ENCODE data around the gene TPSB2. TPM values are rescaled to one million over a fixed set of nuclear protein-coding genes. Genes with fewer than 3 reads are reported as not detected.
"Not testable (repeated sequence)": the region's sequence is repeated elsewhere in the genome, so short reads cannot be mapped to it uniquely, and the experiment has no call there.

Gene TPSB2
- total RNA-seq, 1 donor from 2014 or later: not detected

DNA sequence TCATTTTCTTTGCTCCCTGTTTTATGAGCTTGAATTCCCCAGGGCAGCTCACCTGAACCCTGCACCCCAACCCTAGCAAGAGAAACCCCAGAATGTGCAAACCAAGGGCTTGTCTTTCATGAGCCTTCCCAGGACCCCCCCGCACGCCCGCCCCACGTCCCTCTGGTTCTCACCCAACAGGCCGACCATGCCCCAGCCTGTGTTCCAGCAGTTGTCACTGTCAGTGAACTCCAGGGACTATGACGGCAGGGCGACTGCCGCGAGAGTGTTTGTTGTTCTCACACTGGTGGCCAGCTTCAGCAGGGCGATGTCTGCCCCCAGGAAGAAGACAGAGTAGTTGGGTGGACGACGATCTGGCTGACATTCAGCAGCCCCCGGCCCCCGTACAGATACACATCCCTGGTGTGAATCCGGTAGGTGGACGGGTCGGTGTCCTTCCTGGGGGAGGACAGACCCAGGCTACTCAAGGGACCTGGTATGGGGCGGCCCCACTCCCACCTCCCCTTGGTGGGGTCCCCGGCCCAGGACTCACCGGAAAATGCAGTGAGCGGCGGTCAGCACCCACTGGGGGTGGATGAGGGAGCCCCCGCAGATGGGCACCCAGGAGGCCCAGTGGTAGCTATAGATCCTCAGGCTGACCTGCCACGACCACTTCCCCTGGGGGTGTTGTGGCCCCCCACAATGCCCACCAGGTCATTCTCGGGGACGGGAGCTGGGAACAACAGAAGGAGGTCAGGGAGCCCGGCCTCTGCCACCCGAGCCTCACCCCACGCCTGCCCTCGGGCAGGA is 46.0 kb upstream of the TPSB2 start:
- Histone ChIP-seq H3K27me3 (ENCODE audit: control insufficient read depth, insufficient read depth, low read length) (peaks cover 43% of the 10 kb centered on the region), H3K4me3 (ENCODE audit: low read depth, low read length) (no peak overlapping the region), H3K36me3 (ENCODE audit: control insufficient read depth, insufficient read depth, low read length) (no peaks in the 10 kb centered on the region)
- no peak for DNase-seq (ENCODE audit: low read depth)
- TF ChIP-seq, protein P1, sequence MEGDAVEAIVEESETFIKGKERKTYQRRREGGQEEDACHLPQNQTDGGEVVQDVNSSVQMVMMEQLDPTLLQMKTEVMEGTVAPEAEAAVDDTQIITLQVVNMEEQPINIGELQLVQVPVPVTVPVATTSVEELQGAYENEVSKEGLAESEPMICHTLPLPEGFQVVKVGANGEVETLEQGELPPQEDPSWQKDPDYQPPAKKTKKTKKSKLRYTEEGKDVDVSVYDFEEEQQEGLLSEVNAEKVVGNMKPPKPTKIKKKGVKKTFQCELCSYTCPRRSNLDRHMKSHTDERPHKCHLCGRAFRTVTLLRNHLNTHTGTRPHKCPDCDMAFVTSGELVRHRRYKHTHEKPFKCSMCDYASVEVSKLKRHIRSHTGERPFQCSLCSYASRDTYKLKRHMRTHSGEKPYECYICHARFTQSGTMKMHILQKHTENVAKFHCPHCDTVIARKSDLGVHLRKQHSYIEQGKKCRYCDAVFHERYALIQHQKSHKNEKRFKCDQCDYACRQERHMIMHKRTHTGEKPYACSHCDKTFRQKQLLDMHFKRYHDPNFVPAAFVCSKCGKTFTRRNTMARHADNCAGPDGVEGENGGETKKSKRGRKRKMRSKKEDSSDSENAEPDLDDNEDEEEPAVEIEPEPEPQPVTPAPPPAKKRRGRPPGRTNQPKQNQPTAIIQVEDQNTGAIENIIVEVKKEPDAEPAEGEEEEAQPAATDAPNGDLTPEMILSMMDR (IDR thresholded peaks at IDR 0.05; ENCODE audit: insufficient read depth, low read length, poor library complexity, severe bottlenecking): no peak

DNA sequence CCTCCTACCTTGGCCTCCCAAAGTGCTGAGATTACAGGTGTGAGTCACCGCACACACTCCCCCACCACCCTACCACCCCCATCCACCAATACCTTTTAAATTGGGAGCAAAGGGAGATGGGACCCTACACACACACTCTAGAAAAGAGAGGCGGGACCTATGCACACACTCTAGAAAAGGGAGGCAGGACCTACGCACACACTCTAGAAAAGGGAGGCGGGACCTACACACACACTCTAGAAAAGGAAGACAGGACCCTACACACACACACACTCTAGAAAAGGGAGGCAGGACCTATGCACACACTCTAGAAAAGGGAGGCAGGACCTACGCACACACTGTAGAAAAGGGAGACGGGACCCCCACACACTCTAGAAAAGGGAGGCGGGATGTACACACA is 44.8 kb upstream of the TPSB2 start:
- H3K36me3 ChIP-seq (ENCODE audit: control insufficient read depth, insufficient read depth, low read length): no peaks in the 10 kb centered on the region
- no peak for DNase-seq (ENCODE audit: low read depth)
- H3K4me3 ChIP-seq (ENCODE audit: low read depth, low read length): no peak overlapping the region
- H3K27me3 ChIP-seq (ENCODE audit: control insufficient read depth, insufficient read depth, low read length): peaks cover 39% of the 10 kb centered on the region
- TF ChIP-seq, protein P1 (IDR thresholded peaks at IDR 0.05; ENCODE audit: insufficient read depth, low read length, poor library complexity, severe bottlenecking): no peak

DNA sequence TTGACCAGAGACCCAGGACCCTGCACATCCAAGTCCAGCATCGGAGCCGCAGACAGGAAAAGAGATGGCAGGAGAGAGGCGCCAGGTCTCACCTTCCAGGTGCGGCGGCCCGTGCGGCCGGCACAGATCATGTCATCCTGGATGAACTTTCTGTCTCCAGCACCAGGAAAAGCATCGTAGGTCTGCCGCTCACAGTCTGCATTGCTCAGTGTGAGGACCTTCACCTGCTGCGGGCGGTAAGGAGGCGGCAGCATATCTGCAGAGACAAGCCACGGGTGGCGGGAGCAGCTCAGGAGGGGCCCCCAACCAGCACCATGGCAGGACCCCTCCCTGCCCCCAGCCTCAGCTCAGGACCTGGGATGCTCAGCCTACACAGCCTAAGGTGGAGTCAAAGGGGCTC is 43.8 kb upstream of the TPSB2 start:
- Histone ChIP-seq H3K27me3 (ENCODE audit: control insufficient read depth, insufficient read depth, low read length) (peaks cover 30% of the 10 kb centered on the region), H3K36me3 (ENCODE audit: control insufficient read depth, insufficient read depth, low read length) (no peaks in the 10 kb centered on the region), H3K4me3 (ENCODE audit: low read depth, low read length) (no peak overlapping the region)
- TF ChIP-seq, protein P1 (IDR thresholded peaks at IDR 0.05; ENCODE audit: insufficient read depth, low read length, poor library complexity, severe bottlenecking): no peak
- no peak for DNase-seq (ENCODE audit: low read depth)

DNA sequence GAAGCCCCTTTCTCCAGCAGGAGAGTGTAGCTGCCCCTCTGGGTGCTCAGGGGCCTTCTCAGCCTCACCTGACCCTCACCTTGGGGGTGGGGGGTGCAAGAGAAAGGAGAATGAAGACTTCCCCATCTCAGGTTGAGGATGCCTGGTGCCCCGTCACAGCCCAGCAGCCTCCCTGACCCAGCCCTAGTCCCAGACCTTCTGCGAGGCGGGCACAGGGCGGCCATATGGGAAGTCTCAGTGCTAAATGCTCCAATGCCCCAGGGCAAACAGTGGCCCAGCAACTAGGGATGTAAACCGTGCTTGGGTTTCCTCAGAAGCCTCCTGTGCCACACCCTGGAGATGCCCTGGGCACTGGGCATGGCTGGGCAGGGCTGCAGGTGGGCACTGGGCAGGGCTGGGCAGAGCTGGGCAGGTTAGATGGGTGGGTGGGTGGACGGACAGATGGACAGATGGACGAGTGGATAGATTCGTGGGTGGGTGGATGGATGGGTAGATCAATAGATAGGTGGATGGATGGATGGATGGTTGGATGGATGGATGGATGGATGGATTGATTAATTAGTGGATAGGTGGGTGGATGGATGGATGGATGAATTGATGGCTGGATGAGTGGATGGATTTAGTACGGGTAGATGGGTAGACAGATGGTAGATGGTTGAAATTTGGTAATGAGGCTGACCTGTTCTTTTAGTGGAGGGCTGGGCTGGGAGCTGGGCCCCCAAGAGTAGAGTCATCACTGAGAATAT is 42.6 kb upstream of the TPSB2 start:
- no peak overlapping the region for H3K4me3 ChIP-seq (ENCODE audit: low read depth, low read length)
- no peaks in the 10 kb centered on the region for H3K36me3 ChIP-seq (ENCODE audit: control insufficient read depth, insufficient read depth, low read length)
- peaks cover 18% of the 10 kb centered on the region for H3K27me3 ChIP-seq (ENCODE audit: control insufficient read depth, insufficient read depth, low read length)
- DNase-seq (ENCODE audit: low read depth): no peak
- TF ChIP-seq, protein P1 (IDR thresholded peaks at IDR 0.05; ENCODE audit: insufficient read depth, low read length, poor library complexity, severe bottlenecking): no peak

DNA sequence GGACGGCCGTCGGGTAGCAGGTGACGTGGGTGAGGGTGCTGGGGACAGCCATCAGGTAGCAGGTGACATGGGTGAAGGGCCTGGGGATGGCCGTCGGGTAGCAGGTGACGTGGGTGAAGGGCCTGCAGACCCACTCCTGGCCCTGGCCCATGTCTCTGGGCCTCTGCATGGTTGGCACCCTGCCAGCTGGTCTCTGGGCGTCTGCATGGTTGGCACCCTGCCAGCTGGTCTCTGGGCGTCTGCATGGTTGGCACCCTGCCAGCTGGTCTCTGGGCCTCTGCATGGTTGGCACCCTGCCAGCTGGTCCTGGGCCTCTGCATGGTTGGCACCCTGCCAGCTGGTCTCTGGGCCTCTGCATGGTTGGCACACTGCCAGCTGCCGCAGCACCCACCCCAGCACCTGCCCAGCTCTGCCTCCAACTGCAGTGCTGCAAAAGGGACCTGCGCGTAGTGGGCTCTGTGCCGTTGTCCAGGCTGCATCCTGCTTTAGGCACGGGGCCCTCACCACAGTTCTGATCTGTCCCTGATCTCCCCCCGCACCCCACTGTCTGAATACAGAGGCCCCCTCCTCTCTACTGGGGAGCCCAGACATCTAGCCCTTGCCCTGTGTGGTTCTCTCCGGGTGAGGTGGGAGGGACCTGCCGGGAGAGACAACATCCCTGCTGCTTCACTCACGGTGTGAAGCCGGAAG is 41.9 kb upstream of the TPSB2 start:
- DNase-seq (ENCODE audit: low read depth); H3K36me3 ChIP-seq (ENCODE audit: control insufficient read depth, insufficient read depth, low read length); H3K4me3 ChIP-seq (ENCODE audit: low read depth, low read length): not testable (repeated sequence)
- H3K27me3 ChIP-seq (ENCODE audit: control insufficient read depth, insufficient read depth, low read length): peaks cover 13% of the 10 kb centered on the region

DNA sequence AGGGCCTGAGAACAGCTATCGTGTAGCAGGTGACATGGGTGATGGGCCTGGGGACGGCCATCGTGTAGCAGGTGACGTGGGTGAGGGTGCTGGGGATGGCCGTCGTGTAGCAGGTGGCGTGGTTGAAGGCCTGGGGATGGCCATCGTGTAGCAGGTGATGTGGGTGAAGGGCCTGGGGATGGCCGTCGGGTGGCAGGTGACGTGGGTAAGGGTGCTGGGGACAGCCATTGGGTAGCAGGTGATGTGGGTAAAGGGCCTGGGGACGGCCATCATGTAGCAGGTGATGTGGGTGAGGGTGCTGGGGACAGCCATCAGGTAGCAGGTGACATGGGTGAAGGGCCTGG is 41.4 kb upstream of the TPSB2 start:
- TF ChIP-seq, protein P1 (IDR thresholded peaks at IDR 0.05; ENCODE audit: insufficient read depth, low read length, poor library complexity, severe bottlenecking): no peak
- no peak for DNase-seq (ENCODE audit: low read depth)
- Histone ChIP-seq H3K36me3 (ENCODE audit: control insufficient read depth, insufficient read depth, low read length) (no peaks in the 10 kb centered on the region), H3K4me3 (ENCODE audit: low read depth, low read length) (no peak overlapping the region), H3K27me3 (ENCODE audit: control insufficient read depth, insufficient read depth, low read length) (peaks cover 13% of the 10 kb centered on the region)

DNA sequence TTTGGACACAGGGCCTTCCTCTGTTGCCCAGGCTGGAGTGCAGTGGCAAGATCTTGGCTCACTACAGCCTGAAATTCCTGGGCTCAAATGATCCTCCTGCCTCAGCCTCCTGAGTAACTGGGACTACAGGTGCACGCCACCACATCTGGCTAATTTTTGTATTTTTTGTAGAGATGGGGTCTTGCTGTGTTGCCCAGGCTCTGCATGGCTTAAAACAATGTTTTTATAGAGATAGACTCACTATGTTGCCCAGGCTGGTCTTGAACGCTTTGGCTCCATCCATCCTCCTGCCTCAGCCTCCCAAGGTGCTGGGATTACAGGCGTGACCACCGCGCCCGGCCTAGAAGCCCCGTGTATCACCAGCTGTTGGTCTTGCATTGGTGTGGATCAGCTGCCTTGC is 39.4 kb upstream of the TPSB2 start:
- not testable (repeated sequence) for H3K4me3 ChIP-seq (ENCODE audit: low read depth, low read length); H3K36me3 ChIP-seq (ENCODE audit: control insufficient read depth, insufficient read depth, low read length); DNase-seq (ENCODE audit: low read depth)
- peaks cover 13% of the 10 kb centered on the region for H3K27me3 ChIP-seq (ENCODE audit: control insufficient read depth, insufficient read depth, low read length)
